HTERT RPE-1 (cell line): Measurements from ENCODE around the gene ARGLU1.

ENCODE experiments used
- in situ Hi-C: fragments of 300-500 bp; cut with MboI; formaldehyde crosslinking; loops from 4 replicates; pipeline ENCODE4 v1.14.3; 2020; ENCODE audit warnings: low sequenced_read_pairs

Gene ARGLU1

GRCh38 chr13:106526738-106527444 is 41.0 kb downstream of the ARGLU1 start:
- in situ Hi-C loops: no loop called here

- in situ Hi-C loops: no loop called here
These were observed 42.1 kb downstream of the ARGLU1 start for GRCh38 chr13:106525865-106526264.

- in situ Hi-C loops: no loop called here
These were observed 43.8 kb downstream of the ARGLU1 start for GRCh38 chr13:106524108-106524507.

- in situ Hi-C loops: no loop called here
These were observed 44.4 kb downstream of the ARGLU1 start for GRCh38 chr13:106523576-106523975.

- in situ Hi-C loops: no loop called here
These were observed 44.9 kb downstream of the ARGLU1 start for GRCh38 chr13:106522898-106523525.

- in situ Hi-C loops: no loop called here
These were observed 45.7 kb downstream of the ARGLU1 start for GRCh38 chr13:106522112-106522705.

GRCh38 chr13:106521095-106521799 is 46.7 kb downstream of the ARGLU1 start:
- in situ Hi-C loops: no loop called here

- in situ Hi-C loops: no loop called here
These were observed 47.5 kb downstream of the ARGLU1 start for GRCh38 chr13:106520251-106521054.

GRCh38 chr13:106518512-106518911 is 49.4 kb downstream of the ARGLU1 start:
- in situ Hi-C loops: no loop called here

- in situ Hi-C loops: no loop called here
These were observed 50.7 kb downstream of the ARGLU1 start for GRCh38 chr13:106517109-106517847.

- in situ Hi-C loops: no loop called here
These were observed 52.2 kb downstream of the ARGLU1 start for GRCh38 chr13:106515635-106516254.

GRCh38 chr13:106514928-106515634 is 52.9 kb downstream of the ARGLU1 start:
- in situ Hi-C loops: no loop called here

- in situ Hi-C loops: no loop called here
These were observed 54.6 kb downstream of the ARGLU1 start for GRCh38 chr13:106513025-106513983.

GRCh38 chr13:106507560-106508274 is 60.2 kb downstream of the ARGLU1 start:
- in situ Hi-C loops: no loop called here

GRCh38 chr13:106506286-106506685 is 61.7 kb downstream of the ARGLU1 start:
- in situ Hi-C loops: no loop called here

GRCh38 chr13:106505732-106506131 is 62.2 kb downstream of the ARGLU1 start:
- in situ Hi-C loops: no loop called here

GRCh38 chr13:106505295-106505694 is 62.6 kb downstream of the ARGLU1 start:
- in situ Hi-C loops: no loop called here
